ENCODE results near the gene MSL1. TPM values are rescaled to one million over a fixed set of nuclear protein-coding genes. Genes with fewer than 3 reads are reported as not detected.

The MSL1 gene
- polyA plus RNA-seq, 4 donors: 137 to 189 (median 172) TPM

DNA sequence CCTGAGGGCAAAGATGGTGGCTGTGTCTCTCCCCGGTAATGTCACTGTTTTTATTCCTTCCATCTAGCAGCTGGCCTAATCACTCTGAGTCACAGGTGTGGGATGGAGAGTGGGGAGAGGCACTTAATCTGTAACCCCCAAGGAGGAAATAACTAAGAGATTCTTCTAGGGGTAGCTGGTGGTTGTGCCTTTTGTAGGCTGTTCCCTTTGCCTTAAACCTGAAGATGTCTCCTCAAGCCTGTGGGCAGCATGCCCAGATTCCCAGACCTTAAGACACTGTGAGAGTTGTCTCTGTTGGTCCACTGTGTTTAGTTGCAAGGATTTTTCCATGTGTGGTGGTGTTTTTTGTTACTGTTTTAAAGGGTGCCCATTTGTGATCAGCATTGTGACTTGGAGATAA is 50.0 kb downstream of the MSL1 start:
- DNase-seq (ENCODE audit: low read depth in 4 of 4, low spot score in 3 of 4): no peak

DNA sequence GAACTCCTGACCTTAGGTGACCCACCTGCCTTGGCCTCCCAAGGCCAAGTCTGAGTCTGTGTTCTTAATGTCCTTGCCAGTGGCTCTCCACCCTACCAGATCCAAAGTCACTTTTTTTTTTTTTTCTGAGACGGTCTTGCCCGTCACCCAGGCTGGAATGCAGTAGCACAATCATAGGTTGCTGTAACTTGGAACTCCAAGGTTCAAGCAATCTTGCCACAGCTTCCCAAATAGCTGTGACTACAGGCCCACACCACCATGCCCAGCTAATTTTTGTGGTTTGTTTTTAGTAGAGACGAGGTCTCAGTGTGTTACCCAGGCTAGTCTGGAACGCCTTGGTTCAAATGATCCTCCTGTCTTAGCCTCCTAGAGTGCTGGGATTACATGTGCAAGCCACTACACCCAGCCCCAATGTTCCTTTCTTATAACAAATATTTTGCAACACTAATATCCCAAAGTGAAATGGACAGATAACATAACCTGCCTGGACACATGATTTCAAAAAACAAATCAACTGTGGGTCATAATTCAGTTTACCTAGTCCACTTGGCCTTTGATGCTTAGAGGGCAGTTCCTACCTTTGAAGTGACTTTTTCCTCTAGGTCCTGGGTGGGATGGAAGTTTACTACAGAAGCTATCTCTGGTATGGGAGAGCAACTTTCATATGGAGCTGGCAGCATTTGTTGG is 51.5 kb downstream of the MSL1 start:
- no peak for DNase-seq (ENCODE audit: low read depth in 4 of 4, low spot score in 3 of 4)

DNA sequence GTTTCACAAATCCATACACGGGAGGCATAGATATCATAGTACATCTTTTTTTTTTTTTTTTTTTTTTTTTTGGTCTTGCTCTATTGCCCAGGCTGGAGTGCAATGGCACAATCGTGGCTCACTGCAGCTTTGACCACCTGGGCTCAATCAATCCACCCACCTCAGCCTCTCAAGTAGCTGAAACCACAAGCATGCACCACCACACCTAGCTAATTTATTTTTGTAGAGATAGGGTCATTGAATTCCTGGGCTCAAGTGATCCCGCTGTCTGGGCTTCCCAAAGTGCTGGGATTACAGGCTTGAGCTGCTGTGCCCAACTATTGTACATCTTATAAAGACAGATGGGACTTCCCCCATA is 52.0 kb downstream of the MSL1 start:
- no peak for DNase-seq (ENCODE audit: low read depth in 4 of 4, low spot score in 3 of 4)

DNA sequence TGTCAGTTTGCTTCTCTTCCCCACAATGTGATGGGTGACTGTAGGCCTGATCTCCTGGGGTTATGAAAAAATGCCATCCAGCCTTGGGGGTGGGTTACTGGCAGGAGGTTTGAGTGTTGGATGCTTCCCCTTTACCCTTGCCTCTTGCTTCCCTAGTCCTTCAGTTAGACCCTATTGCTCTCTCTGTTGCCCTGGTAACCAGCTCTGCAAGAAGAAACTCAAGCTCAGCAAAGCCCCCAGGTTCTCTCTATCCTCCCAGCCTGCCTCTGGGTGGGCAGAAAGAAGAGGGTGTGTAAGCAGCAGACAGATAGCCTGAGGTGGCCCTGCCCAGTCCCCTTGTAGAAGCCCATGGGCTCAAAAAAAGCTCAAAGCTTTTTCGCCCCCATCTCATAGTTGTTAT is 52.7 kb downstream of the MSL1 start:
- no peak for DNase-seq (ENCODE audit: low read depth in 4 of 4, low spot score in 3 of 4)

DNA sequence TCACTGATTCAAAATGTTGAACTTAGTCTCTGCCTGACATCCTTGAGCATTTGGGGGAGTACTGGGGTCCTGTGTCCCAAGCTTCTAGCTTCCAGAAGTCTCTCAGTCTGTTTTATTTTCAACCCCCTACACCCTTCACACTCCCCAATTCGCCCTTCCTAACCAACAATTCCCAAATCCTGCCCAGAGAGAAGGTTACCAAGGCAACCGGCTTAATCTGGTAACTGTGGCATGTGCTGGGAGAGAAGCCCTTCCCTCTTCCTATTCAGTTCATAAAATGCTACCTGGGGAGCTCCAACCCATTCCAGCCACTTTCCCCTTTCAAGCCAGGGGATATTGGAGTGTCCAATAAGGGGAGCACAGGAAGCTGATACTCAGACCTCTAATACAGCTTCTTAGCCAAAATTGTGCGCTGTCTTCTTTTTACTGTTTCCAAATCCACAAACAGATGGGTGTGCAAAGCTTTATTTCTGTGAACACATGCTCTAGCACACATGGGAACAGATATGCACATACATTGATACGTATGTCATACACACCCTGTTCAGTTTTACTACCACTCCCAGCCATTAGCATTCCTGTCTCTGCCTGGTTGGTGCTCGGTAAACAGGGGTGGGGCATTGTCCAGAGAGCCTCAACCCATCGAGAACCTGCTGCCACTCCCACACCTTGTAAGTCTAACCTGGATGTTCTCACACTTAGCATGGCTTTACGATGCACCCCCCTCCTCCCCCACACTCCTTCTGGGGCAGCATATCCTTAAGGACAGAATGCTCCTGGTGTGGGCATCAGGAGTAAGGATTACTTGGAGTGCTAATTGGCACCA is 54.4 kb downstream of the MSL1 start:
- DNase-seq (ENCODE audit: low read depth in 4 of 4, low spot score in 3 of 4): no peak

DNA sequence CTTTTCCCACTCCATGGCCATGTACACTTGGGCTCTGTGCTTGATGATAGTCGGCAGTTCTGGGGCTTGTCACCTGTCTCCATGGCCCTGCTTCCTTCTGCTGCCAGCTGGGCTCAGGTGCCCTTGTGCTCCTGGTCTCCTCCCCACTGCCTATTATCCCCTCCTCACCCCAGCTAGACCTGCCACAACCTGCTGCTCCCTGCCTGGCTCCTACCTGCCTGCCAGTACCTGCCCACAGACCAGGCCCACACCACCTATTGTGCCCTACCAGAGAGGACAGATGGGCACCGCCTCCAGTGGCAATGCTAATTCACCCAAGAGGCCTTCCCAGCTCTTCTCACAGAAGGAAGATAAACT is 55.0 kb downstream of the MSL1 start:
- no peak for DNase-seq (ENCODE audit: low read depth in 4 of 4, low spot score in 3 of 4)

DNA sequence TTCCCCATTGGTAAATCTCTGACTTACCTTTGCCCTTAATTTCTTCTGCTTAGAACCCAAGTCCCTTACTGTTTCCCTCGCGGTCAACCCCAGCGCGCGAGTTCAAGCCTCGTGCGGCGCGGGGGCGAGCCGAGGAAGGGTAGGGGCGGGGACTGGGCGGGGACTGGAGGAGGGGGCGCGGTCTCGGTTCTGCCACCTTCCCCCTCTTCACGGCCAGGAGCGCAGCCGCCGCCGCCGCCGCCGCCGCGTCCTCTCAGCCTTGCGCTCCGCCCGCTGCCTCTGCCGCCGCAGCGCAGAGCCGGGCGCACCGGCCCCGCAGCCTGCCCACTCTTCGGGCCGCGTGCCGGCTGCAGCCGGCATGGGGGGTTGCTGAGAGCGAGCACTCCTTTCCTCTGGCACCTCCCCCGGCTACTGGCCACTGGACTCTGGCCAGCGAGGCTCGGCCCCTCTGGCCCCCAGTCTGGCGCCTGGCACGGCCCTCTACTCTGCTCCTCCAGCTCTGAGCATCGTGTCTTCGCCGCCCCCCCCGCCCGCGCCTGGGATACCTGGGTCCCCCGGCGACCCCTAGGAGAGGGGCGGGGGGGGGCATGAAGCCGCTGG is 55.6 kb downstream of the MSL1 start, which contains the start of gene RAPGEFL1:
RAPGEFL1 (plus strand) TSS at position 196 of the 600 bp plus-strand sequence; CDS start at position 588, 392 bp downstream.
- peak in 1 of 4 donors; percentile 47 for DNase-seq (ENCODE audit: low read depth in 4 of 4, low spot score in 3 of 4)

DNA sequence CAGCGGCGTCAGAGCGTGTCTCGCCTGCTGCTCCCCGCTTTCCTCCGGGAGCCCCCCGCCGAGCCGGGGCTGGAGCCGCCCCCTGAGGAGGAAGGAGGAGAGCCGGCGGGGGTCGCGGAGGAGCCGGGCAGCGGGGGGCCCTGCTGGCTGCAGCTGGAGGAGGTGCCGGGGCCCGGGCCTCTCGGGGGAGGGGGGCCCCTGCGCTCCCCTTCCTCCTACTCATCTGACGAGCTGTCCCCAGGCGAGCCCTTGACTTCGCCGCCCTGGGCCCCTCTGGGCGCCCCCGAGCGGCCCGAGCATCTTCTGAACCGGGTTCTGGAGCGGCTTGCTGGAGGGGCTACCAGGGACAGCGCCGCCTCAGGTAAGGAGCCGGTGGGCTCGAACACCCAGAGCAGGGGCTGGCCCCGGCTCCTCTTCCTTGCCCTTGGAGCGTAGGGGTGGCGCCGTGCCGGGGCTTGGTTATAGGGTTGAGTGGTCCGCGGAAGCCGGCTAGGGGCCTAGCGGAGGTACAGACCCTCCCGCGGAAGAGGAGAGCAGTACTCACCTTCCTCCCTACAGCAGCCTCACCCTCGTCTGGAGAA is 56.3 kb downstream of the MSL1 start:
- DNase-seq (ENCODE audit: low read depth in 4 of 4, low spot score in 3 of 4): no peak

DNA sequence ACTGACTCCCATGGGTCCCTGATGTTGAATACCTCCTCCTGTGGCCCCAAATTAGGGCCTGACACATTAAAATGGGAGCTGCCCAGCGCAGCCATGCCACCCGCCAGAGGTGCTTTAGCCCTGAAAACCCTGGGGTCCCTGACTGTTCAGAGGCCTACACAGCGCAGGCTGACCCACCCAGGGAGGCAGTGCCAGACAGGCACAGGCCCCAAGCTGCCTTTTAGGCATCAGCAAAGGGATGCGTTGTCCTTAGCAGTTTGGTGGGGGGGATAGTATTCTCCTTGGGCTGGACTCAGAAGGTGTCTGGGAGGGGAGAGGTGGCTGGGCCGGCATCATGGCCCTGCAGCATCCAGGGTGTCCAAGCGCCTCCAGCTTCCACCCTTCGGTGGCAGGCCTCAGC is 56.9 kb downstream of the MSL1 start:
- no peak for DNase-seq (ENCODE audit: low read depth in 4 of 4, low spot score in 3 of 4)

DNA sequence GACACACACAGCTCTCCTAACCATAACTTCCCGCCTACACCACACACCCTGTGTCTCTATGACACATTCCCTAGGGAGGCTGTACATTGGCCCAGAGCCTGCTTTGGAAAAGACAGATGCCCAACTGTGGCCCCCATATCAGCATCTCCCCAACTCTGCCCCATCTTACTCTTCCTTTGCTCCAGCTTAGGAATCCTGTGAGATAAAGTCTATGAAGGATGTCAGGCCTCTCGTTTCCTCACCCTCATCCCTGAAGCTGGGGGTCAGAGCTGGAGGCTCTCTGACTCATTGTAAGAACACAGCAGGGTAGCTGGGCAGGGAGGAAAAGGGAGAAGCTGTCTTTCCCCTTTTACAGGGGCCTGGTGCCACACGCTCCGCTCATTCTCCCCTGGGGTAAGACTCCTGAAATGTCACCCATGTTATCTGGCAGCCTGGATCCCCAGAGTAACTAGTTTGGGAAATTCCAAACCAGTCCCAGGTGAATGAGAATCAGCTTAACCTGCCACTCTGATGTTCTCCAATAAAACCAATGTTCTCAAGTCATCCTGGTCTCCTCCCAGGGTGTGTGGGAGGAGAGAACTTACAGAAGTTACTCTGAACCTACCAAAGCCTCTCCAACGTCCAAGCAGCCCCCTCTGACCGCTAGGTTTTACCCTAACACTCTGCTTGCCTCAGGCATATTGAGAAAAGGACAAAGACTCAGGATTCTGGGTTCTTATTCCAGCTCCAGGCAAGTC is 58.3 kb downstream of the MSL1 start:
- DNase-seq (ENCODE audit: low read depth in 4 of 4, low spot score in 3 of 4): no peak

DNA sequence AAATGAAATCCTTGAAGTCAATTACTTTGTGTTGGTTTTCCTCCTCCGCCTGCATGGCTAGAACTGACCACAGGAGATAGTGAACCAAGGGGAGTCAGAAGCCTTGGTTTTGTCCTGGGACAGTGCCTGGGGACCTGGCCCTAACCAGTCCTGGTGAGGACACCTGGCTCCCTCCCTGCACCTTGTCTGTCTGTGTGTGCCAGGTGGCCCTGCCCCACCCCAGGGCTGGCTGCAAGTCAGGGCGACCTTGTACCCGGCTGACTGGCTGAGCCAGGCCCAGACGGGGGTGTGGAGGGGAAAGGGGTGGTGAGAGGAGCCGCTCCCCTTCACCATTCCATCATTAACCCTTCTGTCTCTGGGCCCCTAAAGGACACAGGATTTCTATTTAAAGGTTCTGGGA is 58.9 kb downstream of the MSL1 start:
- no peak for DNase-seq (ENCODE audit: low read depth in 4 of 4, low spot score in 3 of 4)

DNA sequence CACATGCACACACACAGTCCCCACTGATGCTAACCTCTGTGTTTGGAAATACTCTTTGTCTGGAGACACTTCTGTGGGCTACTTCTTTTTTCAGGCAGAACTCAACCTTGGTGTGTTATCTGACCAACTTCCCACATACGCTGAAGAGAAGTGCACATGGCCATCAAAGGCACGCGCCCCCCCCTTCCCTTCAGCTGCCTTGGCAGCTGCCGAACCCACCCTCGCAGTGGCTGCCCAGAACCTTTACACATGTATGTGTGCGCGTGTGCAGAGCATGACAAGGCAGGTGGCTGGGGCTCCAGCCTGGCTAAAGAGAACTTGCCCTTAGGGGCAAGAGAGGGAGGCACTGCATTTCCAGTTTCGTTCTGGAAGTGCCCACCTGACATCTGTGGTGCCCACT is 59.4 kb downstream of the MSL1 start:
- no peak for DNase-seq (ENCODE audit: low read depth in 4 of 4, low spot score in 3 of 4)

DNA sequence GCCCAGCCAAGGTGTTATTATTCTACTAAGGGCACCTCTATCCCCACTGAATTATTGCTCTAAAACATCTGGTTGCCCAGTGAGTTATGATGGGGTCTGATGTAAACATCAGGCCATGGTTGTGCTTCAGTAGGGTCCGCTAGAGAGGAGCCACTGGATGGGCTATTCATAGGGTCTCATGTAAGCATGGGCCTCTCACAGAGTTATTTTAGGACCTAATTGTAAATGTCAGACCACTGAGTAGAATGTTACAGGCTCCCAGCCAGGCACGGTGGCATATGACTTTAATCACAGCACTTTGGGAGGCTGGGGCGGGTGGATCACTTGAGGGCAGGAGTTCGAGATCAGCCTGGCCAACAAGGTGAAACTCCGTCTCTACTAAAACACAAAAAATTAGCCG is 60.8 kb downstream of the MSL1 start:
- no peak for DNase-seq (ENCODE audit: low read depth in 4 of 4, low spot score in 3 of 4)

Other genes with a start within 250 kb of the MSL1 start
- gene GSDMB, start 203.3 kb upstream of the MSL1 start, polyA plus RNA-seq (ENCODE audit: insufficient read length in 4 of 4): 10 to 100 TPM; 10.2 to 22.1 (median 11.2) TPM
- 100 to 1,000 TPM in 1 of 4 donors, 10 to 100 TPM in 3; 92.5 to 110 (median 98.6) TPM for gene ORMDL3, start 194.4 kb upstream of the MSL1 start, polyA plus RNA-seq (ENCODE audit: insufficient read length in 4 of 4)
- under 1 TPM in 1 of 4 donors, not detected in 3; 0.17 TPM for gene LRRC3C, start 194.2 kb upstream of the MSL1 start, polyA plus RNA-seq (ENCODE audit: insufficient read length in 4 of 4)
- gene GSDMA, start 159.0 kb upstream of the MSL1 start, polyA plus RNA-seq (ENCODE audit: insufficient read length in 4 of 4): 1 to 10 TPM in 3 of 4 donors, under 1 TPM in 1; 0.59 to 4.7 (median 2.4) TPM
- 100 to 1,000 TPM; 108 to 128 (median 115) TPM for gene PSMD3, start 141.2 kb upstream of the MSL1 start, polyA plus RNA-seq (ENCODE audit: insufficient read length in 4 of 4)
- not detected for gene CSF3, start 106.5 kb upstream of the MSL1 start, polyA plus RNA-seq (ENCODE audit: insufficient read length in 4 of 4)
- gene MED24, start 67.6 kb upstream of the MSL1 start, polyA plus RNA-seq (ENCODE audit: insufficient read length in 4 of 4): 100 to 1,000 TPM in 3 of 4 donors, 10 to 100 TPM in 1; 96.1 to 106 (median 103) TPM
- 10 to 100 TPM; 51.1 to 56.7 (median 55.3) TPM for gene THRA, start 59.0 kb upstream of the MSL1 start, polyA plus RNA-seq (ENCODE audit: insufficient read length in 4 of 4)
- 1 to 10 TPM; 3.5 to 4.4 (median 4.1) TPM for gene NR1D1, start 21.4 kb upstream of the MSL1 start, polyA plus RNA-seq (ENCODE audit: insufficient read length in 4 of 4)
- gene CASC3, start 18.6 kb downstream of the MSL1 start, polyA plus RNA-seq (ENCODE audit: insufficient read length in 4 of 4): 100 to 1,000 TPM in 3 of 4 donors, 10 to 100 TPM in 1; 94.8 to 113 (median 102) TPM
- 10 to 100 TPM in 2 of 4 donors, 1 to 10 TPM in 2; 6.6 to 10.5 (median 9.6) TPM for gene RAPGEFL1, start 55.5 kb downstream of the MSL1 start, polyA plus RNA-seq (ENCODE audit: insufficient read length in 4 of 4)
- gene WIPF2, start 97.3 kb downstream of the MSL1 start, polyA plus RNA-seq (ENCODE audit: insufficient read length in 4 of 4): 10 to 100 TPM; 29.4 to 32.0 (median 31.8) TPM
- gene CDC6, start 165.9 kb downstream of the MSL1 start, polyA plus RNA-seq (ENCODE audit: insufficient read length in 4 of 4): 10 to 100 TPM; 21.9 to 24.5 (median 24.3) TPM
- gene RARA, start 187.2 kb downstream of the MSL1 start, polyA plus RNA-seq (ENCODE audit: insufficient read length in 4 of 4): 10 to 100 TPM; 36.1 to 39.1 (median 38.5) TPM
- gene GJD3, start 242.8 kb downstream of the MSL1 start, polyA plus RNA-seq (ENCODE audit: insufficient read length in 4 of 4): under 1 TPM in 2 of 4 donors, not detected in 2; 0.14 to 0.18 TPM